Thymus (tissue), 11 donors: ENCODE results near the gene SHISA6. TPM values are rescaled to one million over a fixed set of nuclear protein-coding genes. Genes with fewer than 3 reads are reported as not detected.

Source experiments
- DNase-seq, 9 donors: peaks; one replicate each; pipeline ENCODE4 v3.0.0-alpha.2; 2013; ENCODE audit warnings: low spot score in 9 of 9, low read depth in 6 of 9, missing footprints in 1 of 9
- H3K27ac ChIP-seq, 2 donors: one replicate each; pipeline ENCODE4 v1.5.1; 2013; ENCODE audit warnings: control low read depth in 1 of 2, low read depth in 1 of 2, low read length in 1 of 2, mild to moderate bottlenecking in 1 of 2, moderate library complexity in 1 of 2
- H3K27me3 ChIP-seq, 2 donors: one replicate each; pipeline ENCODE4 v1.5.1; 2013; ENCODE audit warnings: low read length in 1 of 2; ENCODE audit not compliant: control insufficient read depth in 2 of 2, insufficient read depth in 1 of 2
- H3K36me3 ChIP-seq, 2 donors: one replicate each; pipeline ENCODE4 v1.5.1; 2013; ENCODE audit warnings: low read length in 1 of 2, mild to moderate bottlenecking in 1 of 2, moderate library complexity in 1 of 2; ENCODE audit not compliant: control insufficient read depth in 2 of 2, insufficient read depth in 2 of 2
- H3K4me1 ChIP-seq, 2 donors: one replicate each; pipeline ENCODE4 v1.5.1; 2013; ENCODE audit warnings: low read length in 2 of 2; ENCODE audit not compliant: control insufficient read depth in 2 of 2, insufficient read depth in 2 of 2
- H3K4me3 ChIP-seq, 2 donors: one replicate each; pipeline ENCODE4 v1.5.1; 2013; ENCODE audit warnings: low read length in 2 of 2, control low read depth in 1 of 2, mild to moderate bottlenecking in 1 of 2
- H3K9me3 ChIP-seq, 2 donors: one replicate each; pipeline ENCODE4 v1.5.1; 2013; ENCODE audit warnings: low read length in 1 of 2, mild to moderate bottlenecking in 1 of 2; ENCODE audit not compliant: control insufficient read depth in 2 of 2, insufficient read depth in 1 of 2
- WGBS: extraction: QIAGEN DNeasy Blood & Tissue Kit; methylation state at CpG from one replicate; pipeline ENCODE4 v1.1.7; 2013; 5-methylcytosine and 5-hydroxymethylcytosine counted together
- polyA plus RNA-seq: library from polyadenylated mRNA; stranded (reverse); fragments of 200-250 nt; gene quantifications from one replicate; pipeline ENCODE4 v1.2.3, GENCODE V29; 2013
- total RNA-seq: library from RNA; stranded (reverse); fragments of 120-200 nt; gene quantifications from one replicate; pipeline ENCODE4 v1.2.4, GENCODE V29; 2013
- donor health status: healthy.

SHISA6 gene
- total and polyA plus RNA-seq, 2 donors: 0.02 to 0.09 TPM

- no peaks in the 10 kb centered on the region for H3K4me1 ChIP-seq
- H3K36me3 ChIP-seq: no peaks in the 10 kb centered on the region
- no peaks in the 10 kb centered on the region for H3K27me3 ChIP-seq
- H3K9me3 ChIP-seq: no peaks in the 10 kb centered on the region
- H3K27ac ChIP-seq: no peak overlapping the region
- no peak for DNase-seq
- no peak overlapping the region for H3K4me3 ChIP-seq
- 67% methylated on average over 4 of the region's 4 CpGs for WGBS
Observed at GRCh38 chr17:11458279-11458678, 217.3 kb downstream of the SHISA6 start.

DNA sequence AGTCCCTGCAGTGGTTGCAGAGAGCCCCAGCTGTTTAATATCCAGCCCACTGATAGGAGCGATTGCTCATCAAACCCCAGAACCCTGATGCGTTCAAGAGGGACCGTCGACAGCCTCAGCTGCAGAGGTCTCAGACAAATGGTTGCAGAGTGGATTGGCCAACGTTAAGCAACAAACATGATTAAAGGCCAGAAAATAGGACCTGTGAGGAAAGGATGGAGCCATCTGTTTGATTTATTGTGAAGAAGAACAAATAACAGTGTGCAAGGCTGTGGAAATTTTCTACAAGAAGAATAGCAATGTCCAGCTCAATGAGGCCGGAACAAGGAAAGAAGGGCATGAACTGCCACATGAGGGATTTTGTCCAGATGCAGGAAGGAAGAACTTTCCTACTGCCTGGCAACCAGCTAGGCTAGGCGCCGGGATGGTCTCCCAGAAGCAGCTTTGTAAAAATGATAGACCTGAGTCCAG is 218.9 kb downstream of the SHISA6 start:
- H3K27ac ChIP-seq: no peak overlapping the region
- no peaks in the 10 kb centered on the region for H3K27me3 ChIP-seq
- no peak for DNase-seq
- 75% methylated on average over 8 of the region's 8 CpGs for WGBS
- no peaks in the 10 kb centered on the region for H3K9me3 ChIP-seq
- H3K4me1 ChIP-seq: no peaks in the 10 kb centered on the region
- H3K4me3 ChIP-seq: no peak overlapping the region
- no peaks in the 10 kb centered on the region for H3K36me3 ChIP-seq

- H3K27ac ChIP-seq: no peak overlapping the region
- no peaks in the 10 kb centered on the region for H3K27me3 ChIP-seq
- 98% methylated on average over 1 of the region's 1 CpG for whole genome bisulfite sequencing
- peaks cover 0 to 2% of the 10 kb centered on the region in 2 donors for H3K9me3 ChIP-seq
- no peak overlapping the region for H3K4me3 ChIP-seq
- no peak for DNase-seq
- no peaks in the 10 kb centered on the region for H3K4me1 ChIP-seq
- H3K36me3 ChIP-seq: no peaks in the 10 kb centered on the region
Observed at GRCh38 chr17:11461993-11462548, 221.1 kb downstream of the SHISA6 start.

DNA sequence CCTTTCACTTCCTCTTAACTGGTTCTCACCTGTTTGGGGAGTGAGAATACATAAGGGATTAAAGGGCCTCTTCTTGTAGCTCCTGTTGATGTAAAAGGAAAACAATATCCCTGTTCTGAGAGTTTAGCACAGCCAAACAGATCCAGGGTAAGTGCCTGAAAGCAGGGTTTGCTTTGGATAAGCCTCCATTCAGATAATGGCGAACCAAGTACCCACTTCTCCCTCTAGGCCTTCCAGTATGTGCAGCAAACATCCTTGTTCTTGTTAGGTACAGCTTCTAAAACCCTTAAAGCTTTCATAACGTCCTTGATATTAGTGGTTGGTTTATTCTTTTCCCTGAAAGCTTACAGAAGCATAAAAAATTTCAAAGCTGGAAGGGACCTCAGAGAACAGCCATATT is 226.6 kb downstream of the SHISA6 start:
- 64% methylated on average over 2 of the region's 2 CpGs for WGBS
- H3K27me3 ChIP-seq: no peaks in the 10 kb centered on the region
- no peak overlapping the region for H3K27ac ChIP-seq
- no peak for DNase-seq
- no peaks in the 10 kb centered on the region for H3K36me3 ChIP-seq
- H3K4me1 ChIP-seq: no peaks in the 10 kb centered on the region
- H3K4me3 ChIP-seq: no peak overlapping the region
- peaks cover 2% of the 10 kb centered on the region in 2 donors for H3K9me3 ChIP-seq

- no peaks in the 10 kb centered on the region for H3K27me3 ChIP-seq
- no peaks in the 10 kb centered on the region for H3K4me1 ChIP-seq
- 78% methylated on average over 12 of the region's 12 CpGs for WGBS
- DNase-seq: no peak
- no peaks in the 10 kb centered on the region for H3K9me3 ChIP-seq
- H3K27ac ChIP-seq: no peak overlapping the region
- no peaks in the 10 kb centered on the region for H3K36me3 ChIP-seq
- H3K4me3 ChIP-seq: no peak overlapping the region
Observed at GRCh38 chr17:11485336-11486100, 244.5 kb downstream of the SHISA6 start.

DNA sequence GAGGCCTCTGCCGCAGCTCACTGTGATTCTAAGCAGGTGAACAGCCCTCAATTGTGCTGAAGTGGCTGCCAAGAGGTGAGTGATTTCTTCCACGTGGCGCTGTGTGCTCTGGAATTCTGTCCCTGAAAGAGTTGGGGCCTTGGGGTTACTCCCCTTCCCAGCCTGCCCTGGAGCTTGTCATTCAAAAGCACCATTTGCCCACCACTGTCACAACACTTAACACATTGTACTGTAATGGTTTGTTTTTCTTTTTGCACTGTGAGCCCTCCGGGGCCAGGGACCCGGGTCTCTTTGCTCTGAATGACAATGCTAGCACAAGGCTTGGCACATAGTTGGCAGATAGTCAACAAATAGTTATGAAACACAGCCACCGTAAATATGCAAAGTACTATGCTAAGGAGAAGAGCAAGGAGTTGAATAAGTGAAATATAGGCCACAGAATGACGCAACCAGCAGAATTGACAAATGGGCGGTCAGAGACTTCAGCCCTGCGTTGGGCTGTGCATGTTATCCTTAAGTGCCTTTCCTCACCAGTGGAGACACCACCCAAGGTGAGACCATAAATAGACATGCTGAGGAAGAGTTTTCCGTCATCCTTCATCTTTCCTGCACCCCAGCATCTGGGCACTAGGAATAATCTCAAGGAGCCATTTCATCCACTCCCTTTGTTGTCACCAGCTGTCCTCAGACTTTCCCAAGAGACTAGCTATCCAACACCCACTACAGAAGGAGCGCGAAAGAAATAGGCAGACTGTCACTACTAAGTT is 245.3 kb downstream of the SHISA6 start:
- Histone ChIP-seq H3K36me3 (no peaks in the 10 kb centered on the region), H3K4me1 (no peaks in the 10 kb centered on the region), H3K9me3 (no peaks in the 10 kb centered on the region), H3K27ac (no peak overlapping the region), H3K27me3 (no peaks in the 10 kb centered on the region), H3K4me3 (no peak overlapping the region)
- no peak for DNase-seq
- 56% methylated on average over 12 of the region's 12 CpGs for whole genome bisulfite sequencing

- no peaks in the 10 kb centered on the region for H3K27me3 ChIP-seq
- H3K27ac ChIP-seq: no peak overlapping the region
- no peaks in the 10 kb centered on the region for H3K36me3 ChIP-seq
- no peaks in the 10 kb centered on the region for H3K4me1 ChIP-seq
- H3K9me3 ChIP-seq: no peaks in the 10 kb centered on the region
- no peak overlapping the region for H3K4me3 ChIP-seq
- WGBS: 88% methylated on average over 9 of the region's 9 CpGs
- DNase-seq: no peak
Observed at GRCh38 chr17:11486868-11487310, 245.9 kb downstream of the SHISA6 start.

- DNase-seq: no peak
- WGBS: 73% methylated on average over 2 of the region's 2 CpGs
- H3K27ac ChIP-seq: no peak overlapping the region
- H3K9me3 ChIP-seq: no peaks in the 10 kb centered on the region
- H3K4me1 ChIP-seq: no peaks in the 10 kb centered on the region
- no peaks in the 10 kb centered on the region for H3K27me3 ChIP-seq
- H3K36me3 ChIP-seq: no peaks in the 10 kb centered on the region
- H3K4me3 ChIP-seq: no peak overlapping the region
Observed at GRCh38 chr17:11487469-11487868, 246.5 kb downstream of the SHISA6 start.

DNA sequence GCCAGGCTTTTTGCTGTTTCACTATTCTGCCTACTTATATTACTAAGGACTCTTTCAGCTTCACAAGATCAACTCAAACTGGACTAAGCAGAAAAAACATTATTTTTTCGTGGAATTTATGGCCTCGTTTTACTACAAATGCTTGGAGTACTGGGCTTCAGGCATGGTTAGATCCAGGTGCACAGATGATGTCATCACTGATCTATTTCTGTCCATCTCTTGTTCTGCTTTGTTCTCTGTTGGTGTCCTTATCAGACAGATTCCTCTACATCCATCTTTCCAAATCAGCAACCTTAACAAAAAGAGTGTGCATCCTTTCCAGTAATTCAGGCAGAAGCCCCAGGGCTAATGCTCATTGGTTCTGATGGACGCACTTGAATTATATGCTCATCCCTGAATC is 247.4 kb downstream of the SHISA6 start:
- Histone ChIP-seq H3K4me1 (no peaks in the 10 kb centered on the region), H3K4me3 (no peak overlapping the region), H3K27me3 (no peaks in the 10 kb centered on the region), H3K9me3 (no peaks in the 10 kb centered on the region), H3K36me3 (no peaks in the 10 kb centered on the region), H3K27ac (no peak overlapping the region)
- 86% methylated on average over 3 of the region's 3 CpGs for WGBS
- no peak for DNase-seq
